Right lobe of liver (tissue), 6 donors: ENCODE measurements around the gene BIRC2. TPM values are rescaled to one million over a fixed set of nuclear protein-coding genes. Genes with fewer than 3 reads are reported as not detected.

Experiments used
- ATAC-seq, 4 donors: fragments of 200-7000 bp; cut with Tn5 transposase; one replicate each; pipeline ENCODE4 v1.9.1; 2020; ENCODE audit warnings: mild to moderate bottlenecking in 4 of 4, moderate library complexity in 4 of 4
- DNase-seq, 3 donors: peaks; one replicate each; pipeline ENCODE4 v3.0.0-alpha.2; 2020
- H3K27ac ChIP-seq, 3 donors: fragments of 200-600 bp; one replicate each; pipeline ENCODE4 v1.8.0; 2022
- H3K27me3 ChIP-seq, 2 donors: fragments of 200-600 bp; one replicate each; pipeline ENCODE4 v1.8.0; 2022
- H3K36me3 ChIP-seq, 4 donors: fragments of 200-600 bp; sonication (generic) in 1 of 4; one replicate each; pipeline versions ENCODE4 v1.5.1 to v1.8.0; 2017 to 2022; ENCODE audit warnings: control low read depth in 1 of 4
- H3K4me1 ChIP-seq, 4 donors: fragments of 200-600 bp; sonication (generic) in 1 of 4; one replicate each; pipeline versions ENCODE4 v1.5.1 to v1.8.0; 2017 to 2022; ENCODE audit warnings: control low read depth in 1 of 4
- H3K4me3 ChIP-seq, 3 donors: fragments of 200-600 bp; one replicate each; pipeline ENCODE4 v1.8.0; 2022
- H3K9me3 ChIP-seq, 4 donors: fragments of 200-600 bp; sonication (generic) in 1 of 4; one replicate each; pipeline versions ENCODE4 v1.5.1 to v1.8.0; 2017 to 2022; ENCODE audit warnings: control low read depth in 1 of 4
- POLR2A ChIP-seq: fragments of 450-650 bp; IDR thresholded peaks from one replicate; pipeline ENCODE4 v1.6.1; 2017; ENCODE audit warnings: antibody characterized with exemption, mild to moderate bottlenecking
- WGBS: methylation state at CpG from one replicate; pipeline ENCODE4 v1.1.6; 2018; ENCODE audit warnings: low coverage, low lambda C conversion rate; ENCODE audit not compliant: insufficient coverage; ENCODE audit errors: missing lambda C conversion rate; 5-methylcytosine and 5-hydroxymethylcytosine counted together
- intact Hi-C, 2 donors: fragments of 100-400 bp; cut with DNase I; formaldehyde crosslinking; loops; one replicate each; pipeline versions ENCODE4 v1.11.2 to v1.14.1; 2022
- total RNA-seq, 6 experiments: library from RNA; depleted of rRNA in 2 of 6; stranded (reverse); fragments of >200 nt in 2 of 6; fragmentation: NEBNext Ultra II Directional in 3 of 6; extraction: Animal tissue kit (Norgen Biotek cat#: 25700) in 3 of 6; gene quantifications; one replicate each; pipeline versions ENCODE4 v1.1.0 to v1.2.4, GENCODE V29; 2016 to 2023
- TF ChIP-seq, protein P1 (sequence below), 4 donors: fragments of 200-600 bp in 3 of 4; fragments of 450-650 bp in 1 of 4; IDR thresholded peaks; one replicate each; pipeline versions ENCODE4 v1.5.1 to v1.8.0; 2016 to 2022; ENCODE audit warnings: antibody characterized with exemption in 4 of 4, mild to moderate bottlenecking in 2 of 4
- donor health status: DM: no; HTN: yes; CAD: no.
- donor health status: DM: no; HTN: no; CAD: no.
- donor health status: DM: no; HTN: no; CAD: no.
- donor health status: DM: no; HTN: yes; CAD: no.
- donor health status: DM: no; HTN: yes; CAD: no.

Gene BIRC2
- total RNA-seq, 6 experiments from 2014 or later: 20.2 to 26.6 (median 25.3) TPM

GRCh38 chr11:102341844-102342318, 5.1 kb upstream of the BIRC2 start:
- TF ChIP-seq POLR2A: no peak
- TF ChIP-seq, protein P1, sequence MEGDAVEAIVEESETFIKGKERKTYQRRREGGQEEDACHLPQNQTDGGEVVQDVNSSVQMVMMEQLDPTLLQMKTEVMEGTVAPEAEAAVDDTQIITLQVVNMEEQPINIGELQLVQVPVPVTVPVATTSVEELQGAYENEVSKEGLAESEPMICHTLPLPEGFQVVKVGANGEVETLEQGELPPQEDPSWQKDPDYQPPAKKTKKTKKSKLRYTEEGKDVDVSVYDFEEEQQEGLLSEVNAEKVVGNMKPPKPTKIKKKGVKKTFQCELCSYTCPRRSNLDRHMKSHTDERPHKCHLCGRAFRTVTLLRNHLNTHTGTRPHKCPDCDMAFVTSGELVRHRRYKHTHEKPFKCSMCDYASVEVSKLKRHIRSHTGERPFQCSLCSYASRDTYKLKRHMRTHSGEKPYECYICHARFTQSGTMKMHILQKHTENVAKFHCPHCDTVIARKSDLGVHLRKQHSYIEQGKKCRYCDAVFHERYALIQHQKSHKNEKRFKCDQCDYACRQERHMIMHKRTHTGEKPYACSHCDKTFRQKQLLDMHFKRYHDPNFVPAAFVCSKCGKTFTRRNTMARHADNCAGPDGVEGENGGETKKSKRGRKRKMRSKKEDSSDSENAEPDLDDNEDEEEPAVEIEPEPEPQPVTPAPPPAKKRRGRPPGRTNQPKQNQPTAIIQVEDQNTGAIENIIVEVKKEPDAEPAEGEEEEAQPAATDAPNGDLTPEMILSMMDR (IDR thresholded peaks at IDR 0.05): peak; percentile 81 to 88 (median 85)
- Histone ChIP-seq H3K4me1 (peaks cover 0 to 16% (median 0%) of the 10 kb centered on the region in 4 donors), H3K4me3 (no peak overlapping the region), H3K27me3 (no peaks in the 10 kb centered on the region), H3K9me3 (no peaks in the 10 kb centered on the region), H3K36me3 (peaks cover 0 to 6% (median 2%) of the 10 kb centered on the region in 4 donors), H3K27ac (no peak overlapping the region)
- WGBS: 8% methylated on average over 1 of the region's 1 CpG
- ATAC-seq (peak; percentile 70 to 91 (median 87)), DNase-seq (peak; percentile 65 to 87 (median 67))
- intact Hi-C loops: no loop called here

DNA sequence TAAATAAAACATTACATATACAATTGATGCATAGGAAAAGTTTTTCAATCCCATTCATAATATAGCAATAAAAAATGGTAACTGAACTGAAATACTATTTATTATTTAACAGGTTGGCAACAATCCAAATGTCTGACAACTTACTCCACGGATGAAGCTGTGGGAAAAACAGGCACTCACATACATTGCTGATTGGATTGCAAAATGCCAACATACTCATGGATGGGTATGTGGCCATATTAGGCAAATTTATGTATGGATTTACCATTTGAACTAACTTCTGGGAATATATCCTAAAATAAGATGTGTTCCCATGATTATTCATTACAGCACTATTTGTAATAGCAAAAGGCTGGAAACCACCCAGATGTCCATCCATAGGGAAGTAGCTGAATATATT, 3.2 kb upstream of the BIRC2 start:
- DNase-seq (no peak), ATAC-seq (no peak)
- 11% methylated on average over 1 of the region's 1 CpG for WGBS
- H3K9me3 ChIP-seq: no peaks in the 10 kb centered on the region
- no peaks in the 10 kb centered on the region for H3K27me3 ChIP-seq
- no peaks in the 10 kb centered on the region for H3K36me3 ChIP-seq
- no peak overlapping the region for H3K27ac ChIP-seq
- intact Hi-C loops: no loop called here
- TF ChIP-seq, protein P1 (IDR thresholded peaks at IDR 0.05): no peak
- TF ChIP-seq POLR2A: no peak
- H3K4me1 ChIP-seq: peaks cover 0 to 23% (median 0%) of the 10 kb centered on the region in 4 donors
- no peak overlapping the region for H3K4me3 ChIP-seq

DNA sequence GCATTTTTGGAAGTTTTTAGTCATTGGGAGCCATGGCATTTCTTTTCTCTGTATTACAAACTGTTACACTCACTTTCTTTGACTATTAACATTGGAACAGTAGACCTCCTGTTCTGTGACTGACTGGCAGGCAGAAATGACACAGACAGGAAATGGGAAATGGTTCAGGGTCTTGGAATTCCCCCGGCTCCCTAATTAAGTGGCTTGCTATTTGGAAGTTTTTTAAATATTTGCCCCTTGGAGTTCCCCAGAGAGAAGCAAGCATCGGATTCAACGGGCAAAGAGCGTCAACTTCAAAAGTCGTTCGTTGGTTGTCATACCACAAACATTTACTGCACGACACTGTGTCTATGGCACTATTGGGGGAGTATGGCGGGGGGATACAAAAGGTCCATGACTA, 1.1 kb upstream of the BIRC2 start:
- TF ChIP-seq, protein P1 (IDR thresholded peaks at IDR 0.05): no peak
- no peak for TF ChIP-seq POLR2A
- peak overlapping the region; percentile 72 to 81 (median 77) for H3K4me3 ChIP-seq
- ATAC-seq (peak in 1 of 4 donors; percentile 0), DNase-seq (no peak)
- peaks cover 0 to 9% (median 3%) of the 10 kb centered on the region in 4 donors for H3K36me3 ChIP-seq
- H3K4me1 ChIP-seq: peaks cover 0 to 21% (median 0%) of the 10 kb centered on the region in 4 donors
- H3K27me3 ChIP-seq: no peaks in the 10 kb centered on the region
- WGBS: 10% methylated on average over 8 of the region's 8 CpGs
- peak overlapping the region; percentile 99 to 100 (median 99) for H3K27ac ChIP-seq
- intact Hi-C loops: no loop called here
- no peaks in the 10 kb centered on the region for H3K9me3 ChIP-seq

DNA sequence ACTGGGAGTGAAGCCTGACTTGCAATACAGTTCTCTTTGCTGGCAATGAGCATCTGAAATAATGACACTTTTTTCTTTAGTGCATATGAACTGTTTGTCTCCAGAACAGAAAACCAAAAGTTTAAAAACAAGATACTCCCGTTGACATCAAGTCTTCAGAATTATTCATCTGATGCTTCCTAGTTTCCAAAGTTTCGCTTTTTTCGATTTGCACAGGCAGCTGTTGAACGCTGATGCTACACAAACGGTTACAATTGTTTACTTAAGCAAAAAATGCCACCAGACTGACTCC, 612 bp upstream of the BIRC2 start:
- Histone ChIP-seq H3K27ac (peak overlapping the region; percentile 99 to 100 (median 99)), H3K36me3 (peaks cover 0 to 10% (median 3%) of the 10 kb centered on the region in 4 donors), H3K9me3 (no peaks in the 10 kb centered on the region), H3K27me3 (no peaks in the 10 kb centered on the region), H3K4me3 (peak overlapping the region; percentile 72 to 81 (median 77)), H3K4me1 (peaks cover 0 to 21% (median 0%) of the 10 kb centered on the region in 4 donors)
- intact Hi-C loops: no loop called here
- no peak for ATAC-seq
- DNase-seq: no peak
- TF ChIP-seq, protein P1 (IDR thresholded peaks at IDR 0.05): no peak
- no peak for TF ChIP-seq POLR2A
- 0% methylated on average over 5 of the region's 5 CpGs for WGBS
